GM18909 (cell line): ENCODE measurements around the gene RTN4R.

Experiments
- ATAC-seq: cut with Tn5 transposase; IDR thresholded peaks from one replicate; pipeline ENCODE4 v1.9.1; 2021; ENCODE audit warnings: mild to moderate bottlenecking; ENCODE audit not compliant: unreplicated experiment, poor library complexity

Gene RTN4R

GRCh38 chr22:20260071-20260765, 7.9 kb downstream of the RTN4R start:
- ATAC-seq = no peak

DNA sequence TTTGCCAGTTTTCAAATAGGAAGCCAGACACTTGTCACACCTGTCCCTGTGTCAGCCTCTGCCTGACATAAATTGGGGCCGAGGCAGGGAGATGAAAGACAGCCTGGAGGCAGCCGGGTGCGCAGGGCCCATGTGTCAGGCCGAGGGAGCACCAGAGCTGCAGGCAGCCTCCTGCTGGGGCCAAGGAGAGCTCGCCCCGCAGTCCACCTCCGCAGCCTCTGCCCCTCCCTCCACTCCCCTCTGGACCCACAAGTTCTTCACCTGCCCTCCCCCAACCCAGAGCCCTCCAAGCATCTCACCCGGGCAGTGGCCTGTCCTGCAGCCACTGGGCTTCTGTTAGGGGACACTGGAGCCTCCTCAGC, 8.8 kb downstream of the RTN4R start:
- ATAC-seq = no peak

DNA sequence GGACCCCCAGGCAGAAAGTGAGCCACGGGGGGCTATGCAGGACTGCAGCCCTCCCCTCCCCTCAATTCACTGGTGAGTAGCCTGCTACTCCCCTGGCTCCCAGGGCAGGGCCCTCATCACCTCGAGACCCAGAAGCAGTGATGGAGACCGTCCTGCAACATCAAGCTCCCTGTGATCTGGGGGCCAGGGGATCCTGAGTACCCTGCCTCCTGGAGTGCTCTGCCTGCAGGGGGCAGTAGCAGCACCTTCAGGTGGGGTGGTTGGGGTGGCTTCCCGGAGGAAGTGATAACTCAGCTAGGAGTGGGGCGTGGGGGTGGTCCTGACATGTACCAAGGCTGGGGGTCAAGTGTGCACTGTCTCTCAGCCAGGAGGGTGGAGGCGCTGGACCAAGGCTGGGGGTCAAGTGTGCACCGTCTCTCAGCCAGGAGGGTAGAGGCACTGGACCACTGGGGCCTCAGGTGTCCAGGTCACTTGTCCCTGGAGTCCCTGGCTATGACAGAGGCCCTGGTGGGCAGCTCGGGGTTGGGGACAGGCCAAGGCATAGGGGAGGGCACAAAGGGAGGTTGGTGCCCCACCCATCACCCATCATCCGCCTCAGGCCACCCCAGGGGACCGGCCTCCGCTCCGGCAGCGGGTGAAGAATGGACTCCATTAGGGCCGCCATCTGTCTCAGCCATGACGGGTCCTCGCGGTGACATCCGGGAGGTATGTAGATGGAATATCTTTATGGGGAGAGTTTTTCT, 9.4 kb downstream of the RTN4R start:
- no peak for ATAC-seq

- no peak for ATAC-seq
These were observed 10.2 kb downstream of the RTN4R start for GRCh38 chr22:20258021-20258299.

DNA sequence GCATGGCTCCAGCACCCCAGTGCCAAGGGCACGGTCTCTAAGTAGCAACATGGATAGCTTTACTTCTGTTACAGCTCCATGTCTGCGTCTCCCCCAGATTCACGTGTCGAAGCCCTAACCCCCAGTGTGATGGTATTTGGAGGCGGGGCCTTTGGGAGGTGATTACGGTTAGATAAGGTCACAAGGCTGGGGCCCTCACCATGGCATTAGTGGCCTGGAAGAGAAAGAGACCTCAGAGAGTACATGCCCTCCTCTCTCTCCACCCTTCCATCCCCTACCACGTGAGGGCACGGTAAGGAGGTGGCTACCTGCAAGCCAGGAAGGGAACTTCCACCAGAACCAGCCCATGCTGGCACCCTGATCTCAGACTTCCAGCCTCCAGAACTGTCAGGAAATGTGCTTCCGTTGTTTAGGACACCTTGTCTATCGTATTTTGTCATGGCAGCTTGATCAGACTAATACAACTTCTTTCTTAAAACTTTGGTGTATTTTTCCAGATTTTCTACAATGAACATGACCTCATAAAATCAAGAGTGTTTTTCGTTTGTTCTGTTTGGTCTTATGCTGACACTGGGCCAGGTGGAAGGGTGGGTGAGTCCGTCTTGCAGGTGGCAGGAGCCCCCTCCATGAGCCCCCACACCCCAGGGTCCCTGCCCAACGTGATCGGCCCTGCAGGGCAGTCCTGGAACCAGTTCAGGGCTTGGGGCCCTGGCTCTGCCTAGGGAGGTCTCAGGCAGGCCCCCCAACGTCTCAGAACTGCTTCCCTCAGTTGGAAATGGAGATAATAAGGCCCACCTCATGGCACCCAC, 10.7 kb downstream of the RTN4R start:
- ATAC-seq = no peak

- no peak for ATAC-seq
These were observed 11.4 kb downstream of the RTN4R start for GRCh38 chr22:20256551-20257211.

- ATAC-seq = no peak
These were observed 12.1 kb downstream of the RTN4R start for GRCh38 chr22:20256027-20256426.

DNA sequence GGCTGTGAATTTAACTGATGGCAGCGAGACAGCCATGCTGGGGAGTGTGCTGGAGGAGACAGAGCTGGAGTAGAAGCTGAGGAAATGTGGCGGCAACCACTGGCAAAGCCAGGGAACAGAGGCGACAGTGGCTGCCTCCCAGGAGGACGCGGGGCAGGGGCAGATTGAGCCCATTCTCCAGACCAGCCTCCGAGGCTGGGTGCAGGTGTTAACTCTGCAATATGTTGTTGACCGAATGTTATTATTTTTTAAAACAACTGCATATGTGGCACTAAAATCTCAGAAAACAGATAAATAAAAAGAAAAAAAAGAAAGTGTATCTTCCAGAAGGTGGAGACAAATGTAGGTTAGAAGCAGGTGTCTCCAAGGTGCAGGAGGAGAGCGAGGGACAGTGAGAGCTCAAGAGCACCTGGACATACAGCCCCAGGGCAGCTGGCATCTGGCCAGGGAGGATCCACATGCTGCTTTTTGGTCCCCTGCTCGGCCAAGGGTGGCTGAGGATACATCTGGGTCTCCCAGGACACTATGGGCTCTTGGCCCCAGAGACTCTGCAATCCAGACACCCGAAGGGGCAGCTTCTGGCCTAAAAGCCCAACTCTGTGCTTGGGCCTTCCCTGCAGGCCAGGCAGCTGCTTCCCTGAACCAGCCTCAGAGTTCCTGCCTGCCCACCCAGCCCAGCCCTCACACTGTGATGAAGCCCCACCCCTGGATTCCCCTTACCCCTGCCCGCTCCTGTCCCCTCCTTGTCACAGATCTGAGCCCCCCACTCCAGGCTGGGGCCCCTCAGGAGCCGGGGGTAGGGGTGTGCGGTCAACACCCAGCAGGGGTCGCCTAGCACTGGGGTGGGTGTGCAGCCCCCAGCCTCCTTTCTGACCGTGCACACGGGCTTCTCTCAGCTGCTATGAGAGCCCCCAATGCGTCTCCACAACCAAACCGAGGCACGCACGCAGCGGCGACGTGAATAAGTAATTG, 12.9 kb downstream of the RTN4R start:
- no peak for ATAC-seq

DNA sequence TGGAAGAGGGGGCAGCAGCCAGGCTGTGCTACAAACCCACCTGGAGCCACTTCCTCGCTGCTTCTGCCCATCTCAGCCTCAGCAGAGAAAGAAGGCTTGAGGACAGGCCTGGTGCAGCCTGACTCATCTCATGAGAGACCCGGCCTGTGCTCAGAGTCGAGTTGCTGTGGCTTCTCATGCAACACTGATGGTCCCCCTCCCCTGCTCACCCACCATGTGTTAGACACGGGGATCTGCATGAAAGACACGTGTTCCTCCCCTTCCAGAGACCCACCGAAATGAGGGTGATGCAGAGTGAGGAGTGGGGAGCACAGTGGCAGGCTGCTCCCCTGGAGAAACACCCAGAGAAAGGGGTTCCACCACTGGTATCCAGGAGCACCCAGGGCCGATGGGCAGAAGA, 15.0 kb downstream of the RTN4R start:
- ATAC-seq = no peak

DNA sequence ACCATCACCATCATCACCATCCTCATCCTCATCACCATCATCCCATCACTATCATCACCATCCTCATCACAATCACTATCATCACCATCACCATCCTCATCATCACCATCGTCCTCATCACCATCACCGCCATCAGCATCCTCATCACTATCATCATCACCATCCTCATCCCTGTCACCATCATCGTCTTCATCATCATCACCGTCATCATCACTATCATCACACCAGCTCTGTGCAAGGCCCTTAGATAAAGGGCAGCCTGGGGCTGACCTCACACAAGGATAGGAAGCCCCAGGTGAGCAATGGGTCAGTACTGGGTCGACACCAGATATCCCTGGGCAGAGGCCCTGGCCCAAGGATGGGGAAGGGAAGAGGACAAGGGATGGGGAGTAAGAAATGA, 16.1 kb downstream of the RTN4R start:
- no peak for ATAC-seq

GRCh38 chr22:20251491-20251890, 16.6 kb downstream of the RTN4R start:
- no peak for ATAC-seq

DNA sequence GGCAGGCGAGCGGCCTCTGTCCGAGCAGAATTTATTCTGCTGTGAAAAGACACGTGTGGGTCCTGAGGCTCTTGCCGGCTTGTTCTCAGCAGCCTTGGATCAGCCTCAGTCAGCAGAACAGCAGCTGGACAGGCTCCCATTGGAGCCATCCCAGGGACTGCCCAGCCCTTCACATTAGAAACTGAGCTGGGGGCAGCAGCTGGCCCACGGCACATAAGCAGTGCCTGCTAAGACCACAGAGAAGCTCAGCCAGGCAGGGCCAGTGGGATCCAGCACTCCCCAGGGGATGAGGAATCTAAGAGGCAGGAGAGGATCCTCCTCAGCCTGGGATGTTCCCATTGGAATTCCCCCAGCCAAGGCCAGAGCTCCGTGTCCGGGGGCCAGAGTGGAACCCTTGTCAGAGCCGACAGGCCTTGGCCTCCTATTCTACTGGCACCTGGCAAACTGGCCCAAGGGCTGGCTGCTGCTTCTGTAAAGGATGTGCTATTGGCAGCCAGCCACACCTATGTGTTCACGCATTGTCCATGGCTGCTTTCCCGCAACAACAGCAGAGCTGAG, 18.2 kb downstream of the RTN4R start:
- ATAC-seq = no peak

DNA sequence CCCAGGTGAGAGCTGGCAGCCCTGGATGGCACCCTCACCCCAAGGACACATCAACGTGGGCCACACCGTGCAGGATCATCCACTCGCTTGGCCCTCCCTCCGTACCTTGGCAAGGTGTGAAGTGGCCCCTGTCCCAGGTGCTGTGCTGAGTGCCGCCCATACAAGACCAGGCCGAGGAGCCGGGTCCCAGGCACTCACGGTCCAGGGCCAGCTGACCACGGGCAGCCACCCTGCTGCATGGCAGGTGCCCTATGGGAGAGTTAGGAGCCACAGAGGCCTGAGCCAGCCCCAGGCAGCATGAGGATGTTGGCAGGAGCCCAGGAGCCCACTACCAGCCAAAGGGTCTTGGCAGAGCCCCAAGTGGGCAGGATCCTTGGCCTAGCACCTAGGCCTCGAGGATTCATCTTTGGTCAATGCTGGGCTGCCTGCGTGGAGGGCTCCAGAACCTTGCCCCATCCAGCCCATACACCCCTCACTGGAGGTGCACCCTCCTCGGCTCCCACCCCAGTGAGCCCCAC, 19.6 kb downstream of the RTN4R start:
- no peak for ATAC-seq

DNA sequence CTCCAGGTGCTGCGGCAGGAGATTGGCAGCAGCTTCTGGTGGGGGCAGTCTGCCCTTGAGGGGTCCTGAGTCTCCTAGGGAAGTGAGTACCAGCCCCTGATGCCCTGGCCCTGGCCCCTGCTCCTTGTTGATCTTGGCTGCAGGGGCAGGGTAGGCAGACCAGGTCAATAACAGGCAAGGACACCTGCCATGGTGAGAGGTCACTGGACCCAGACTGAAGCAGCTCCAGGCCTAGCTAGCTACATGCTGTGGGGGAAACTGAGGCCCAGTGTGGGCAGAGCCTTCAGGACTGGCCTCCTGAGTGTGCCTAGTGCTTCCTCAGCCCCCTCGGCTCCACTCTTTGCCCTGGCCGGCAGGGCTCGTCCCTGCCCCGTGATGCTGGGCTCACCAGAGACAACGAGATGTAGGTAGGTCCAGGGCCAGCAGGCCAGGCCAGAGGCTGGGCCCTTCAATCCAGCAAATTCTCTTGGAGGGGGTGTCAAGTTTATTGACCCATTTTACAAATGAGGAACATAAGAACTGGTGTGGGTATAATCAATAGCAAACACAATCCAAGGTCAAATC, 20.4 kb downstream of the RTN4R start:
- ATAC-seq = no peak

DNA sequence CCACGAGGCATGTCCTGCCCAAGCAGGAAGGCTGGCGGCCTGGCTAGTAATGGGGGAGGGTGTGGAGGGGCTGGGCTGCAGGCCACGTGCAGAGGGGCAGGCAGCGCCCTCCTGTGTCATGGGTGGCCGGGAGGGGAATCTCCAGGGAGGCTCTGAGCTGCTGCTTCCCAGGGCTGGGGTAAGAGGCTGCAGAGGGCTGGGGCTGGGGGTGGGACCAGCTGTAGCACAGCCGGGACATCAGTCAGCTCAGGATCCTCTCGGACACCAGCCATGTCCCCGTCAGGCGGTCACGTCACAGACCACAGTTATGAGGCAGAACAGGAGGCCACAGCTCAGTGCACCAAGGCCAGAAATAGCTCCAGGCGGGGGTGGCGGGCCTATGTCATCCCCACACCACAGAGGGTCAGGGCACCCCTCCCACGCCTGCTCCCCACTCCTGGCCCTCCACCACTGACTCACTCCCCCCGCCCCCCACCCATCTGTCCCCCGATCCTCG, 21.1 kb downstream of the RTN4R start:
- no peak for ATAC-seq

GRCh38 chr22:20246368-20247009, 21.6 kb downstream of the RTN4R start:
- ATAC-seq = no peak

GRCh38 chr22:20245577-20246367, 22.3 kb downstream of the RTN4R start:
- ATAC-seq = no peak
